Ovary (tissue), 9 donors: ENCODE measurements around the gene COL5A1. TPM values are rescaled to one million over a fixed set of nuclear protein-coding genes. Genes with fewer than 3 reads are reported as not detected.
"Not testable (repeated sequence)": the region's sequence is repeated elsewhere in the genome, so short reads cannot be mapped to it uniquely, and the experiment has no call there.

ENCODE experiments used
- DNase-seq, 5 donors: peaks; one replicate each; pipeline ENCODE4 v3.0.0-alpha.2; 2019 to 2020
- H3K27ac ChIP-seq, 2 donors: fragments of 200-600 bp; one replicate each; pipeline versions ENCODE4 v1.5.1 to v1.8.0; 2019 to 2022
- H3K27me3 ChIP-seq: fragments of 200-600 bp; one replicate; pipeline ENCODE4 v1.8.0; 2022
- H3K36me3 ChIP-seq: fragments of 200-600 bp; sonication (generic); one replicate; pipeline ENCODE4 v1.5.1; 2019
- H3K4me1 ChIP-seq: one replicate; pipeline ENCODE4 v1.8.1; 2013; ENCODE audit warnings: mild to moderate bottlenecking, moderate library complexity; ENCODE audit not compliant: insufficient read depth
- H3K4me3 ChIP-seq: fragments of 200-600 bp; sonication (generic); one replicate; pipeline ENCODE4 v1.5.1; 2017
- H3K9me3 ChIP-seq, 2 donors: fragments of 200-600 bp in 1 of 2; sonication (generic) in 1 of 2; one replicate each; pipeline versions ENCODE4 v1.5.1 to v1.8.1; 2013 to 2019; ENCODE audit warnings: mild to moderate bottlenecking in 1 of 2, moderate library complexity in 1 of 2
- EP300 ChIP-seq: sonication (generic); formaldehyde crosslinking; IDR thresholded peaks from one replicate; pipeline ENCODE4 v1.6.1; 2017; ENCODE audit warnings: antibody characterized with exemption
- POLR2A ChIP-seq: fragments of 450-650 bp; IDR thresholded peaks from one replicate; pipeline ENCODE4 v1.6.1; 2017; ENCODE audit warnings: antibody characterized with exemption, mild to moderate bottlenecking, moderate library complexity
- WGBS, 3 donors: extraction: QIAGEN DNeasy Blood & Tissue Kit in 1 of 3; methylation state at CpG; one replicate each; pipeline versions ENCODE4 v1.1.5 to v1.1.7; 2013 to 2017; 5-methylcytosine and 5-hydroxymethylcytosine counted together
- intact Hi-C, 4 donors: fragments of 100-400 bp; cut with DNase I; formaldehyde crosslinking; loops; one replicate each; pipeline versions ENCODE4 v1.11.0 to v1.15.1; 2022 to 2023
- polyA plus RNA-seq, 2 donors: library from polyadenylated mRNA; stranded (reverse); fragments of 200-250 nt in 1 of 2; fragments of 350-450 nt in 1 of 2; fragmentation: Illumina TruSeq in 1 of 2; extraction: RNeasy Lipid Tissue Mini Kit (QIAGEN cat#74804) in 1 of 2; gene quantifications; one replicate each; pipeline ENCODE4 v1.2.3, GENCODE V29; 2013 to 2014
- total RNA-seq, 7 donors: library from RNA; depleted of rRNA in 2 of 7; stranded (reverse); fragments of >200 nt in 2 of 7; fragmentation: NEBNext Ultra II Directional in 3 of 7; extraction: Animal tissue kit (Norgen Biotek cat#: 25700) in 3 of 7; gene quantifications; one replicate each; pipeline versions ENCODE4 v1.1.0 to v1.2.4, GENCODE V29; 2016 to 2023
- TF ChIP-seq, protein P1 (sequence below), 3 donors: fragments of 450-650 bp in 2 of 3; fragments of 200-600 bp in 1 of 3; IDR thresholded peaks; one replicate each; pipeline versions ENCODE4 v1.5.1 to v1.8.0; 2016 to 2022; ENCODE audit warnings: antibody characterized with exemption in 3 of 3, mild to moderate bottlenecking in 1 of 3
- donor health status: DM: no; HTN: no; CAD: no; lungs with moderate emphysema.
- donor health status: DM: no; HTN: no; CAD: no.
- donor health status: Bipolar disorder and iron deficiency.
- donor health status: DM: yes; HTN: yes; CAD: no.
- donor health status: DM: no; HTN: no; CAD: no.
- donor health status: DM: yes; HTN: yes; CAD: no.

The COL5A1 gene
- total and polyA plus RNA-seq, 9 donors, result 28.1 to 117 (median 54.6) TPM

DNA sequence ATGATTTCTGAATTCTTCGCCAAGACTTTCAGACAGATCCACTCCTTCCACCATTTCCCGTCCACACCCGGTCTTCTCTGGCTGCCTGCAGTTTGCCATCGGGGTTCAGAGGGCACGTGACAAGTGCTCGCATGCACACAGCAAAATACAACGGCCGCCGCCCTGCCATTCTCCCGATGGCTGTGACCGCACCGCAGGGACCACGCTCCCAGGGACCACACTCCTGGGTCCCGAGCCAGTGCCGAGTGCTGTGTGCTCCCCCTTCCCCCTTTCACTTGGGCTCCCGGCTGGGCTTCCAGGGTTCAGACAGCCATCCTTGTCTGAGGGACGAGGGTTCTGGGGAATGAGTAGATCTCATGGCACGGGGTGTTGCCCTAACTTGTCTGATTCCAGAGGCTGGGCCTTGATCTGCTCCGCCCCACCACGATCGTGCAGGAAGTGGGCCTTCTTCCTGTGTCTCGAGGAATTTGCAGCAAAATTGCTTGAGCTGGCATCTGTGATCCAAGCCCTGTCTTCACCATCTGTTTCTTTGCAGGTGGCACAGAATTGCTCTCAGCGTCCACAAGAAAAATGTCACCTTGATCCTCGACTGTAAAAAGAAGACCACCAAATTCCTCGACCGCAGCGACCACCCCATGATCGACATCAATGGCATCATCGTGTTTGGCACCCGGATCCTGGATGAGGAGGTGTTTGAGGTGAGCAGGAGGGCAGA, 59.2 kb downstream of the COL5A1 start:
- 85 to 91% (median 89%) methylated on average over 30 of the region's 30 CpGs for WGBS, 3 donors
- Histone ChIP-seq H3K27ac (no peak overlapping the region), H3K27me3 (no peaks in the 10 kb centered on the region), H3K36me3 (no peaks in the 10 kb centered on the region), H3K4me1 (peaks cover 4% of the 10 kb centered on the region), H3K4me3 (no peak overlapping the region), H3K9me3 (no peaks in the 10 kb centered on the region)
- no peak for DNase-seq
- TF ChIP-seq POLR2A, result no peak
- TF ChIP-seq EP300, result no peak
- intact Hi-C loops, result loop anchor here in 1 of 4 donors (5.0 kb wide), 1 partner anchor 37 kb away; no protein-coding TSS in a partner anchor

- DNase-seq, result no peak
- Histone ChIP-seq H3K4me3 (no peak overlapping the region), H3K36me3 (no peaks in the 10 kb centered on the region), H3K9me3 (no peaks in the 10 kb centered on the region), H3K27ac (no peak overlapping the region), H3K27me3 (no peaks in the 10 kb centered on the region), H3K4me1 (peaks cover 11% of the 10 kb centered on the region)
- whole genome bisulfite sequencing, 3 donors, result 87 to 95% (median 90%) methylated on average over 17 to 22 of the region's 22 CpGs
- intact Hi-C loops, result loop anchor here in 2 of 4 donors (2.0 to 5.0 kb wide), 2 partner anchors 36 to 37 kb away; no protein-coding TSS in a partner anchor
- TF ChIP-seq POLR2A (no peak), EP300 (no peak)
- TF ChIP-seq, protein P1, sequence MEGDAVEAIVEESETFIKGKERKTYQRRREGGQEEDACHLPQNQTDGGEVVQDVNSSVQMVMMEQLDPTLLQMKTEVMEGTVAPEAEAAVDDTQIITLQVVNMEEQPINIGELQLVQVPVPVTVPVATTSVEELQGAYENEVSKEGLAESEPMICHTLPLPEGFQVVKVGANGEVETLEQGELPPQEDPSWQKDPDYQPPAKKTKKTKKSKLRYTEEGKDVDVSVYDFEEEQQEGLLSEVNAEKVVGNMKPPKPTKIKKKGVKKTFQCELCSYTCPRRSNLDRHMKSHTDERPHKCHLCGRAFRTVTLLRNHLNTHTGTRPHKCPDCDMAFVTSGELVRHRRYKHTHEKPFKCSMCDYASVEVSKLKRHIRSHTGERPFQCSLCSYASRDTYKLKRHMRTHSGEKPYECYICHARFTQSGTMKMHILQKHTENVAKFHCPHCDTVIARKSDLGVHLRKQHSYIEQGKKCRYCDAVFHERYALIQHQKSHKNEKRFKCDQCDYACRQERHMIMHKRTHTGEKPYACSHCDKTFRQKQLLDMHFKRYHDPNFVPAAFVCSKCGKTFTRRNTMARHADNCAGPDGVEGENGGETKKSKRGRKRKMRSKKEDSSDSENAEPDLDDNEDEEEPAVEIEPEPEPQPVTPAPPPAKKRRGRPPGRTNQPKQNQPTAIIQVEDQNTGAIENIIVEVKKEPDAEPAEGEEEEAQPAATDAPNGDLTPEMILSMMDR (IDR thresholded peaks at IDR 0.05), result no peak
Measured at GRCh38 chr9:134701581-134702259, 60.1 kb downstream of the COL5A1 start.

- H3K36me3 ChIP-seq, result no peaks in the 10 kb centered on the region
- DNase-seq, result no peak
- TF ChIP-seq, protein P1 (IDR thresholded peaks at IDR 0.05), result no peak
- TF ChIP-seq EP300, result no peak
- TF ChIP-seq POLR2A, result no peak
- no peak overlapping the region for H3K4me3 ChIP-seq
- H3K4me1 ChIP-seq, result peaks cover 15% of the 10 kb centered on the region
- H3K27me3 ChIP-seq, result no peaks in the 10 kb centered on the region
- no peak overlapping the region for H3K27ac ChIP-seq
- no peaks in the 10 kb centered on the region for H3K9me3 ChIP-seq
- intact Hi-C loops, result loop anchor here in 2 of 4 donors (2.0 to 5.0 kb wide), 2 partner anchors 35 to 37 kb away; no protein-coding TSS in a partner anchor
- whole genome bisulfite sequencing, 3 donors, result 77 to 80% (median 79%) methylated on average over 18 of the region's 18 CpGs
Measured at GRCh38 chr9:134702291-134702690, 60.7 kb downstream of the COL5A1 start.

- not testable (repeated sequence) for H3K27ac ChIP-seq, H3K9me3 ChIP-seq, H3K36me3 ChIP-seq, H3K4me3 ChIP-seq, DNase-seq, H3K27me3 ChIP-seq
- WGBS, 3 donors, result 78 to 86% (median 82%) methylated on average over 13 of the region's 13 CpGs
- peaks cover 22% of the 10 kb centered on the region for H3K4me1 ChIP-seq
- intact Hi-C loops, result loop anchor here in 2 of 4 donors (2.0 to 5.0 kb wide), 2 partner anchors 34 to 35 kb away; no protein-coding TSS in a partner anchor
Measured at GRCh38 chr9:134703730-134704114, 62.1 kb downstream of the COL5A1 start.

GRCh38 chr9:134704498-134704897, 62.9 kb downstream of the COL5A1 start:
- H3K36me3 ChIP-seq, result no peaks in the 10 kb centered on the region
- TF ChIP-seq EP300 (no peak), POLR2A (no peak)
- TF ChIP-seq, protein P1 (IDR thresholded peaks at IDR 0.05), result no peak
- intact Hi-C loops, result loop anchor here in 1 of 4 donors (5.0 kb wide), 1 partner anchor 33 kb away; no protein-coding TSS in a partner anchor
- H3K27me3 ChIP-seq, result no peaks in the 10 kb centered on the region
- H3K4me1 ChIP-seq, result peaks cover 26% of the 10 kb centered on the region
- H3K9me3 ChIP-seq, result no peaks in the 10 kb centered on the region
- 10 to 25% (median 18%) methylated on average over 10 of the region's 10 CpGs for WGBS, 3 donors
- no peak overlapping the region for H3K4me3 ChIP-seq
- DNase-seq, result no peak
- H3K27ac ChIP-seq, result no peak overlapping the region
